Body of pancreas (tissue), 4 donors: ENCODE measurements around the gene UPK3B.
"Not testable (repeated sequence)": the region's sequence is repeated elsewhere in the genome, so short reads cannot be mapped to it uniquely, and the experiment has no call there.

ENCODE experiments used
- POLR2A ChIP-seq, 3 donors: fragments of 450-650 bp; IDR thresholded peaks; one replicate each; pipeline ENCODE4 v1.6.1; 2016; ENCODE audit warnings: antibody characterized with exemption in 3 of 3, mild to moderate bottlenecking in 2 of 3
- TF ChIP-seq, protein P1 (sequence below), 7 experiments: fragments of 450-650 bp in 4 of 7; fragments of 200-600 bp in 3 of 7; sonication (generic) in 3 of 7; IDR thresholded peaks; one replicate each; pipeline ENCODE4 v1.5.1; 2016 to 2019; ENCODE audit warnings: antibody characterized with exemption in 7 of 7

DNA sequence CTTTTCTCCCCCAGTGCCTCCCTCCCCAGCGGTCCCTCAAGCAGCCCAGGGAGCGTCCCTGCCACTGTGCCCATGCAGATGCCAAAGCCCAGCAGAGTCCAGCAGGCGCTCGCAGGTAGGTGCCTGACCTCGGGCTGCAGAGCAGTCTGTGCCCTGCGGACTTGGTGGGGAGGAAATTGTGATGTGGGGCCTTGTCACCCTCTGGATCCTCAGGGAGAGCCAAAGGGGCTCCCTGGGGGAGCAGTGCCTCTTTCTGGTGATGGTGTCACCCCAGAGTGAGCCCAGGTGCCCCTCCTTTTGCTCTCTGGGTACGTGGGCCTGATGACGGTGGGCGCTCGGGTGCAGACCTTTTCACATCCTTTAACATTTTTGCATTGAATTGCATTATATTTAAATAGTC, 18.2 kb upstream of the UPK3B start:
- not testable (repeated sequence) for TF ChIP-seq POLR2A (IDR thresholded peaks at IDR 0.05)
- TF ChIP-seq, protein P1, sequence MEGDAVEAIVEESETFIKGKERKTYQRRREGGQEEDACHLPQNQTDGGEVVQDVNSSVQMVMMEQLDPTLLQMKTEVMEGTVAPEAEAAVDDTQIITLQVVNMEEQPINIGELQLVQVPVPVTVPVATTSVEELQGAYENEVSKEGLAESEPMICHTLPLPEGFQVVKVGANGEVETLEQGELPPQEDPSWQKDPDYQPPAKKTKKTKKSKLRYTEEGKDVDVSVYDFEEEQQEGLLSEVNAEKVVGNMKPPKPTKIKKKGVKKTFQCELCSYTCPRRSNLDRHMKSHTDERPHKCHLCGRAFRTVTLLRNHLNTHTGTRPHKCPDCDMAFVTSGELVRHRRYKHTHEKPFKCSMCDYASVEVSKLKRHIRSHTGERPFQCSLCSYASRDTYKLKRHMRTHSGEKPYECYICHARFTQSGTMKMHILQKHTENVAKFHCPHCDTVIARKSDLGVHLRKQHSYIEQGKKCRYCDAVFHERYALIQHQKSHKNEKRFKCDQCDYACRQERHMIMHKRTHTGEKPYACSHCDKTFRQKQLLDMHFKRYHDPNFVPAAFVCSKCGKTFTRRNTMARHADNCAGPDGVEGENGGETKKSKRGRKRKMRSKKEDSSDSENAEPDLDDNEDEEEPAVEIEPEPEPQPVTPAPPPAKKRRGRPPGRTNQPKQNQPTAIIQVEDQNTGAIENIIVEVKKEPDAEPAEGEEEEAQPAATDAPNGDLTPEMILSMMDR (IDR thresholded peaks at IDR 0.05): not testable (repeated sequence)
